GM12878 (cell line): ENCODE measurements around the gene EYS. TPM values are rescaled to one million over a fixed set of nuclear protein-coding genes. Genes with fewer than 3 reads are reported as not detected.

ENCODE experiments used
- ATAC-seq: fragments of 200-7000 bp; cut with Tn5 transposase; 3 replicates; pipeline ENCODE4 v1.9.1; 2020; ENCODE audit warnings: mild to moderate bottlenecking, moderate library complexity
- BruUV-seq: library from RNA; stranded (reverse); fragments of 400-500 nt; replicated peaks from 2 replicates; lab custom pipeline; 2021; lab: Mats Ljungman, UMichigan
- CTCF ChIA-PET: fragments of 300-600 bp; sonication (Branson Sonifier 250); formaldehyde crosslinking; extraction: SDS; loops from one replicate; lab custom pipeline; 2021; ENCODE audit warnings: inconsistent platforms; lab: Yijun Ruan, JAX
- POLR2A ChIA-PET: fragments of 350-600 bp; formaldehyde crosslinking; extraction: SDS; loops from one replicate; lab custom pipeline; 2021; ENCODE audit warnings: inconsistent platforms; lab: Charles Lee
- RAD21 ChIA-PET: fragments of 300-600 bp; sonication (Branson Sonifier 250); formaldehyde crosslinking; loops from one replicate; lab custom pipeline; 2023; ENCODE audit warnings: antibody characterized with exemption; ENCODE audit not compliant: unreplicated experiment; lab: Charles Lee
- SMC1A ChIA-PET: fragments of 300-600 bp; sonication (Branson Sonifier 250); formaldehyde crosslinking; loops from one replicate; lab custom pipeline; 2023; ENCODE audit not compliant: unreplicated experiment, uncharacterized antibody; lab: Charles Lee
- DNase-seq: peaks from one replicate; pipeline ENCODE4 v3.0.0-alpha.2; 2011; ENCODE audit warnings: low read depth, low spot score
- FAIRE-seq: peaks from 3 replicates; lab custom pipeline; 2011; peaks lifted over from hg19 to GRCh38; lab: Jason Lieb, UNC
- H2AFZ ChIP-seq: 2 replicates; pipeline ENCODE4 v1.6.0; 2011; ENCODE audit warnings: low read depth, low read length, control low read depth; ENCODE audit not compliant: control insufficient read depth
- H3K27ac ChIP-seq: 2 replicates; pipeline ENCODE4 v1.5.1; 2011; ENCODE audit warnings: control low read depth; ENCODE audit not compliant: control insufficient read depth, insufficient read depth
- H3K27me3 ChIP-seq, 2 experiments: replicated peaks in 1 of 2; 2 replicates each; pipeline versions ENCODE4 v1.6.0 to v1.6.1; 2011; ENCODE audit warnings: low read length in 1 of 2; ENCODE audit not compliant: control insufficient read depth in 2 of 2, insufficient read depth in 2 of 2
- H3K36me3 ChIP-seq, 2 experiments: 2 replicates each; pipeline ENCODE4 v1.5.1; 2011; ENCODE audit warnings: low read length in 1 of 2; ENCODE audit not compliant: control insufficient read depth in 2 of 2, insufficient read depth in 2 of 2
- H3K4me1 ChIP-seq: 2 replicates; pipeline ENCODE4 v1.6.1; 2011; ENCODE audit warnings: mild to moderate bottlenecking, low read length, moderate library complexity, mixed read lengths; ENCODE audit not compliant: control insufficient read depth, insufficient read depth
- H3K4me2 ChIP-seq: 2 replicates; pipeline ENCODE4 v1.6.0; 2011; ENCODE audit warnings: control low read depth; ENCODE audit not compliant: control insufficient read depth, insufficient read depth
- H3K4me3 ChIP-seq: fragments of 200-600 bp; sonication (generic); 2 replicates; pipeline ENCODE4 v1.5.1; 2016
- H3K79me2 ChIP-seq: 2 replicates; pipeline ENCODE4 v1.6.0; 2011; ENCODE audit warnings: low read length; ENCODE audit not compliant: control insufficient read depth, insufficient read depth
- H3K9ac ChIP-seq: 2 replicates; pipeline ENCODE4 v1.8.0; 2011; ENCODE audit warnings: low read length, control low read depth, mixed read lengths; ENCODE audit not compliant: control insufficient read depth, insufficient read depth
- H3K9me3 ChIP-seq: replicated peaks from 3 replicates; pipeline ENCODE4 v1.5.1; 2011; ENCODE audit warnings: mild to moderate bottlenecking, low read length; ENCODE audit not compliant: control insufficient read depth, insufficient read depth
- H4K20me1 ChIP-seq: 2 replicates; pipeline ENCODE4 v1.6.0; 2011; ENCODE audit not compliant: control insufficient read depth, insufficient read depth
- ASH2L ChIP-seq: fragments of 300-600, 200-600 bp; sonication (generic); IDR thresholded peaks from 2 replicates; pipeline ENCODE4 v1.6.1; 2017; ENCODE audit warnings: low read depth, mild to moderate bottlenecking, borderline replicate concordance
- BMI1 ChIP-seq: fragments of 450-650 bp; IDR thresholded peaks from 2 replicates; pipeline ENCODE4 v1.6.1; 2016; ENCODE audit warnings: mild to moderate bottlenecking, moderate library complexity, borderline replicate concordance
- CEBPB ChIP-seq, 2 experiments: fragments of 150-350 bp in 1 of 2; IDR thresholded peaks; 2 replicates each; pipeline ENCODE4 v1.6.1; 2012 to 2014; ENCODE audit warnings: low read depth in 2 of 2, low read length in 2 of 2, borderline replicate concordance in 1 of 2, inconsistent platforms in 1 of 2
- POLR2A ChIP-seq: IDR thresholded peaks from 2 replicates; pipeline ENCODE4 v1.6.1; 2011; ENCODE audit warnings: low read depth, mild to moderate bottlenecking, low read length
- PRDM15 ChIP-seq: fragments of 450-650 bp; formaldehyde crosslinking; IDR thresholded peaks from 2 replicates; pipeline ENCODE4 v1.4.0; 2020; ENCODE audit warnings: mild to moderate bottlenecking, moderate library complexity
- SMAD1 ChIP-seq: fragments of 450-650 bp; IDR thresholded peaks from 2 replicates; pipeline ENCODE4 v1.6.1; 2018; ENCODE audit warnings: mild to moderate bottlenecking, low read depth; ENCODE audit not compliant: partially characterized antibody
- SREBF1 ChIP-seq: IDR thresholded peaks from 2 replicates; pipeline ENCODE4 v1.6.1; 2012; ENCODE audit warnings: mild to moderate bottlenecking, low read length
- ZNF384 ChIP-seq: IDR thresholded peaks from 2 replicates; pipeline ENCODE4 v1.6.1; 2012; ENCODE audit warnings: low read depth, mild to moderate bottlenecking, low read length, improper control_type of control experiment, borderline replicate concordance
- WGBS: methylation state at CpG from one replicate; pipeline ENCODE4 v1.1.6; 2016; ENCODE audit warnings: low lambda C conversion rate; ENCODE audit not compliant: insufficient replicate concordance, insufficient coverage; ENCODE audit errors: missing lambda C conversion rate; 5-methylcytosine and 5-hydroxymethylcytosine counted together
- in situ Hi-C: fragments of 300-500 bp; cut with MboI; formaldehyde crosslinking; loops from 9 replicates; pipeline ENCODE4 v1.14.3; 2018; ENCODE audit warnings: mixed read lengths
- intact Hi-C: fragments of 100-400 bp; cut with micrococcal nuclease; formaldehyde crosslinking; loops from one replicate; pipeline ENCODE4 v1.14.2; 2022; ENCODE audit not compliant: unreplicated experiment
- polyA plus RNA-seq, 11 experiments: library from polyadenylated mRNA; depleted of rRNA in 4 of 11; unstranded in 6 of 11; stranded (reverse) in 5 of 11; fragments of >200 nt; fragmentation: Nextera tagmentation in 4 of 11; fragmentation: Illumina TruSeq in 1 of 11; extraction: Ambion mirVana in 4 of 11; extraction: Trizol in 1 of 11; gene quantifications; 1 replicate in 1 of 11; 2 replicates in 10 of 11; pipeline versions ENCODE4 v1.2.1 to v1.2.3, GENCODE V29; 2011 to 2016; ENCODE audit warnings: inconsistent platforms in 2 of 11, missing spikeins in 2 of 11, low read depth in 1 of 11
- total RNA-seq, 4 experiments: library from RNA; depleted of rRNA in 3 of 4; stranded (reverse); fragments of >200 nt in 3 of 4; fragmentation: Illumina TruSeq in 1 of 4; extraction: Trizol in 1 of 4; gene quantifications; 2 replicates each; pipeline versions ENCODE4 v1.2.1 to v1.2.3, GENCODE V29; 2013 to 2021
- TF ChIP-seq, protein P1 (sequence below): fragments of 450-650 bp; conservative IDR thresholded peaks from 2 replicates; pipeline ENCODE4 v1.6.1; 2017; ENCODE audit warnings: mild to moderate bottlenecking, moderate library complexity

The EYS gene
- total and polyA plus RNA-seq, 10 of the 15 experiments (the other 5 are each of a cell fraction or from before 2014, with no cell fraction given): under 0.01 to 0.14 (median 0.02) TPM; not detected in 1

DNA sequence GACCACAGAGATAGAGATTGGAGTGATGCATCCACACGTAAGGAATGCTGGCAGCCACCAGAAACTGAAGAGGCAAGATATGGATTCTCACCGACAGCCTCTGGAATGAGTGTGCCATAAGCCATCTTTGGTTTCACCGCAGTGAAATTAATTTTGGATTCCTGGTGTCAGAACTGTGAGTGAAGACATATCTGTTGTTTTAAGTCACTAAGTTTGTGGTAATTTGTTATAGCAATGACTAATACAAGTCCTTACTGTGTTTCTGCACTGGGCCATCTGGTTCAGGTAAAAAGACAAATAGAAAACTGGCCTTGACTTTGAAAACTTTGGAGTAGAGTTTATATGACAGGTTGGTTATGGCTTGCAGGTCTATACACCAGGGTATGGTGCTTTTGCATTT is 1809.6 kb downstream of the EYS start (continued):
- TF ChIP-seq ZNF384: no peak
- TF ChIP-seq, all 136 proteins: peak for 0

DNA sequence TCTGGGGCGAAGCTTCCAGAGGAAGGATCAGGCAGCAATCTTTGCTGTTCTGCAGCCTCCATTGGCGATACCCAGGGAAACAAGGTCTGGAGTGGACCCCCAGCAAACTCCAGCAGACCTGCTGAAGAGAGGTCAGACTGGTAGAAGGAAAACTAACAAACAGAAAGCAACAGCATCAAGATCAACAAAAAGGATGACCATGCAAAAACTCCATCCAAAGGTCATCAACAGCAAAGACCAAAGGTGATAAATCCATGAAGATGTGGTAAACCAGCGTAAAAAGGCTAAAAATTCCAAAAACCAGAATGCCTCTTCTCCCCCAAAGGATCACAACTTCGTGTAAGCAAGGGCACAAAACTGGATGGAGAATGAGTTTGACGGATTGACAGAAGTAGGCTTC is 1818.6 kb downstream of the EYS start:
- ATAC-seq (no peak), FAIRE-seq (no peak), DNase-seq (no peak)
- Histone ChIP-seq H3K4me1 (no peaks in the 10 kb centered on the region; the same call in 1 of the 2 replicates), H3K27me3 (no peaks in the 10 kb centered on the region), H4K20me1 (no peaks in the 10 kb centered on the region), H3K27ac (no peak overlapping the region), H2AFZ (no peak overlapping the region), H3K9ac (no peak overlapping the region), H3K4me2 (no peak overlapping the region), H3K9me3 (no peaks in the 10 kb centered on the region), H3K79me2 (no peaks in the 10 kb centered on the region), H3K4me3 (no peak overlapping the region), H3K36me3 (no peaks in the 10 kb centered on the region)
- in situ Hi-C loops: no loop called here
- TF ChIP-seq PRDM15 (no peak), CEBPB (IDR thresholded peaks at IDR 0.05; ENCODE audit: borderline replicate concordance in 1 of 2, low read depth in 2 of 2, low read length in 2 of 2) (no peak), BMI1 (no peak), ASH2L (no peak), SMAD1 (no peak), POLR2A (no peak), SREBF1 (no peak)
- TF ChIP-seq, protein P1, sequence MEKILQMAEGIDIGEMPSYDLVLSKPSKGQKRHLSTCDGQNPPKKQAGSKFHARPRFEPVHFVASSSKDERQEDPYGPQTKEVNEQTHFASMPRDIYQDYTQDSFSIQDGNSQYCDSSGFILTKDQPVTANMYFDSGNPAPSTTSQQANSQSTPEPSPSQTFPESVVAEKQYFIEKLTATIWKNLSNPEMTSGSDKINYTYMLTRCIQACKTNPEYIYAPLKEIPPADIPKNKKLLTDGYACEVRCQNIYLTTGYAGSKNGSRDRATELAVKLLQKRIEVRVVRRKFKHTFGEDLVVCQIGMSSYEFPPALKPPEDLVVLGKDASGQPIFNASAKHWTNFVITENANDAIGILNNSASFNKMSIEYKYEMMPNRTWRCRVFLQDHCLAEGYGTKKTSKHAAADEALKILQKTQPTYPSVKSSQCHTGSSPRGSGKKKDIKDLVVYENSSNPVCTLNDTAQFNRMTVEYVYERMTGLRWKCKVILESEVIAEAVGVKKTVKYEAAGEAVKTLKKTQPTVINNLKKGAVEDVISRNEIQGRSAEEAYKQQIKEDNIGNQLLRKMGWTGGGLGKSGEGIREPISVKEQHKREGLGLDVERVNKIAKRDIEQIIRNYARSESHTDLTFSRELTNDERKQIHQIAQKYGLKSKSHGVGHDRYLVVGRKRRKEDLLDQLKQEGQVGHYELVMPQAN: no peak
- SMC1A ChIA-PET: no interaction called here
- POLR2A ChIA-PET: no interaction called here
- 13% methylated on average over 5 of the region's 5 CpGs for WGBS
- CTCF ChIA-PET: no interaction called here
- BruUV-seq: no TSS peak
- intact Hi-C loops: no loop called here
- RAD21 ChIA-PET: no interaction called here
